NCI-H1436 treated with DMSO at 0.1 percent for 48 hours (cell line): ENCODE data around the gene CYBRD1.
"Not testable (repeated sequence)": the region's sequence is repeated elsewhere in the genome, so short reads cannot be mapped to it uniquely, and the experiment has no call there.

Experiments used
- DNase-seq: peaks from one replicate; lab custom pipeline; 2025; lab: John Stamatoyannopoulos, UW

Gene CYBRD1

GRCh38 chr2:171522052-171522787 is at the start of gene CYBRD1:
Gene CYBRD1, plus strand, starts transcription at chr2:171522474. Its CDS starts 72 bp downstream, at chr2:171522546.
- DNase-seq, result no peak

- DNase-seq, result no peak
These were observed 46.3 kb upstream of the CYBRD1 start for GRCh38 chr2:171475979-171476378.

GRCh38 chr2:171478345-171478744 is 43.9 kb upstream of the CYBRD1 start:
- DNase-seq, result no peak

- no peak for DNase-seq
These were observed 43.0 kb upstream of the CYBRD1 start for GRCh38 chr2:171479154-171479814.

- no peak for DNase-seq
These were observed 41.4 kb upstream of the CYBRD1 start for GRCh38 chr2:171480908-171481307.

- DNase-seq, result no peak
These were observed 40.0 kb upstream of the CYBRD1 start for GRCh38 chr2:171482308-171482707.

GRCh38 chr2:171482877-171483276 is 39.4 kb upstream of the CYBRD1 start:
- no peak for DNase-seq

GRCh38 chr2:171483793-171484192 is 38.5 kb upstream of the CYBRD1 start:
- no peak for DNase-seq

- no peak for DNase-seq
These were observed 37.2 kb upstream of the CYBRD1 start for GRCh38 chr2:171485116-171485515.

- DNase-seq, result no peak
These were observed 35.1 kb upstream of the CYBRD1 start for GRCh38 chr2:171487201-171487600.

- DNase-seq, result no peak
These were observed 34.4 kb upstream of the CYBRD1 start for GRCh38 chr2:171487803-171488259.

- DNase-seq, result no peak
These were observed 31.7 kb upstream of the CYBRD1 start for GRCh38 chr2:171490577-171490976.

GRCh38 chr2:171491292-171491691 is 31.0 kb upstream of the CYBRD1 start:
- DNase-seq, result no peak

GRCh38 chr2:171492664-171493063 is 29.6 kb upstream of the CYBRD1 start:
- no peak for DNase-seq

GRCh38 chr2:171497664-171498063 is 24.6 kb upstream of the CYBRD1 start:
- not testable (repeated sequence) for DNase-seq

GRCh38 chr2:171505374-171505773 is 16.9 kb upstream of the CYBRD1 start:
- DNase-seq, result no peak

GRCh38 chr2:171509945-171510731 is 12.1 kb upstream of the CYBRD1 start:
- DNase-seq, result no peak

- no peak for DNase-seq
These were observed 10.3 kb upstream of the CYBRD1 start for GRCh38 chr2:171512014-171512413.

- DNase-seq, result no peak
These were observed 9.5 kb upstream of the CYBRD1 start for GRCh38 chr2:171512683-171513195.

GRCh38 chr2:171513719-171514160 is 8.5 kb upstream of the CYBRD1 start:
- DNase-seq, result no peak

GRCh38 chr2:171514908-171515582 is 7.2 kb upstream of the CYBRD1 start:
- no peak for DNase-seq
